ENCODE results near the gene NOXO1. TPM values are rescaled to one million over a fixed set of nuclear protein-coding genes. Genes with fewer than 3 reads are reported as not detected.

NOXO1 gene
- polyA plus RNA-seq, 1 donor (not counting 4 experiments of a cell fraction or from before 2014, with no cell fraction given): 0.38 TPM

DNA sequence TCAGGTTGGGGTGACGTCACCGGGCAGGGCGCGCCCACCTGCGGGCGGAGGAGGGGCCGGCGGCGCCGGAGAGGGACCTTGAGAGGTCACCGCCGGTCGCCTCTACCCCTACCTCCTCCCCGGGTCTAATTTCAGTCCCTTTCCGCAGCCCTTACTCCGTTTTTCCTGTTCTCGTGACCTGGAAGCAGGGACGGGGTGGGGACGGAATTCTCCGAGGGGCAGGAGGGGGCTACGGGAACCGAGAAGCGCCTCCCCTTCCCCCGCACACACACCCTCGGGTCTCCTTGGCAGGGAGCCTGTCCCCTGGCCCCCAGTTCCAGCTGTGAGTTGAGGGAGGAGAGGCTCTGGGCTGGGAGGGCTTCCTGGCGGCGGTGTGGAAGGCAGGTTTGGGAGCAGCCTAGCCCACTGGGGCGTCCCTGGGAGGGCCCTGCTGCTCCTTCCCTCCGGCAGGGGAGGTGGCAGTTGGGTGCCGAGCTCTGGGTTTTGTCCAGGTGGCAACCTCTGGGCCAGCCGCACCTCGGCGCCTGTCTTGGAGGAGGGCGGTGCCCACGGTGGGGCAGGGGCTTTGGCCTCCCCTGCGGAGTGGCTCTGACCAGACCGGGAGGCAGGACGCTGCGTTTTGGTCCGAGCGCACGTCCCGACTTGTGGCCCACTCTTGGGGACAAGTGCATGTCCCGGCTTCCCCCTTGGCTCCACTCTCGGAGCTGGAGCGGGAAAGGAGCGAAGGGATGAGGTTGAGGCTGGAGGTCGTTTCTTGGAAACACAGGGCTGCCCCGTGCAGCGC, 9.3 kb upstream of the NOXO1 start:
- Histone ChIP-seq H3K9me1 (ENCODE audit: control insufficient read depth, extremely low read depth, insufficient read depth, low read length) (no peaks in the 10 kb centered on the region), H3K79me2 (ENCODE audit: control insufficient read depth, insufficient read depth, low read length) (no peaks in the 10 kb centered on the region), H4K20me1 (ENCODE audit: control insufficient read depth, extremely low read depth, insufficient read depth, low read length) (no peaks in the 10 kb centered on the region), H3K27me3 (ENCODE audit: control insufficient read depth, extremely low read depth, insufficient read depth, low read length) (peaks cover 30% of the 10 kb centered on the region), H3K4me2 (ENCODE audit: control insufficient read depth, extremely low read depth, insufficient read depth, low read depth, low read length) (peak overlapping the region; percentile 66), H3K9me3 (ENCODE audit: control insufficient read depth, low read depth, low read length) (no peaks in the 10 kb centered on the region), H3K4me1 (ENCODE audit: control insufficient read depth, extremely low read depth, insufficient read depth, low read length) (peaks cover 28% of the 10 kb centered on the region), H3K36me3 (ENCODE audit: control insufficient read depth in 2 of 2, extremely low read depth in 1 of 2, insufficient read depth in 2 of 2, low read length in 2 of 2) (peaks cover 7 to 11% of the 10 kb centered on the region in 2 experiments), H3K4me3 (ENCODE audit: control insufficient read depth in 2 of 3, extremely low read depth in 1 of 3, insufficient read depth in 2 of 3, low read depth in 1 of 3, low read length in 3 of 3) (peak overlapping the region in 2 of 3 experiments; percentile 20 to 53), H3K27ac (ENCODE audit: control insufficient read depth, insufficient read depth, low read length) (no peak overlapping the region), H3K9ac (ENCODE audit: control insufficient read depth, extremely low read depth, insufficient read depth, low read length) (peak overlapping the region; percentile 28), H2AFZ (ENCODE audit: control insufficient read depth, low read length) (no peak overlapping the region)
- peak; percentile 93 for TF ChIP-seq EZH2 (IDR thresholded peaks at IDR 0.05; ENCODE audit: low read length)
- TF ChIP-seq, protein P1, sequence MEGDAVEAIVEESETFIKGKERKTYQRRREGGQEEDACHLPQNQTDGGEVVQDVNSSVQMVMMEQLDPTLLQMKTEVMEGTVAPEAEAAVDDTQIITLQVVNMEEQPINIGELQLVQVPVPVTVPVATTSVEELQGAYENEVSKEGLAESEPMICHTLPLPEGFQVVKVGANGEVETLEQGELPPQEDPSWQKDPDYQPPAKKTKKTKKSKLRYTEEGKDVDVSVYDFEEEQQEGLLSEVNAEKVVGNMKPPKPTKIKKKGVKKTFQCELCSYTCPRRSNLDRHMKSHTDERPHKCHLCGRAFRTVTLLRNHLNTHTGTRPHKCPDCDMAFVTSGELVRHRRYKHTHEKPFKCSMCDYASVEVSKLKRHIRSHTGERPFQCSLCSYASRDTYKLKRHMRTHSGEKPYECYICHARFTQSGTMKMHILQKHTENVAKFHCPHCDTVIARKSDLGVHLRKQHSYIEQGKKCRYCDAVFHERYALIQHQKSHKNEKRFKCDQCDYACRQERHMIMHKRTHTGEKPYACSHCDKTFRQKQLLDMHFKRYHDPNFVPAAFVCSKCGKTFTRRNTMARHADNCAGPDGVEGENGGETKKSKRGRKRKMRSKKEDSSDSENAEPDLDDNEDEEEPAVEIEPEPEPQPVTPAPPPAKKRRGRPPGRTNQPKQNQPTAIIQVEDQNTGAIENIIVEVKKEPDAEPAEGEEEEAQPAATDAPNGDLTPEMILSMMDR (optimal IDR thresholded peaks at IDR 0.05 in 1 of 3, IDR thresholded peaks at IDR 0.05 in 1 of 3, conservative IDR thresholded peaks at IDR 0.05 in 1 of 3; ENCODE audit: extremely low read depth in 1 of 3, insufficient read depth in 2 of 3, low read length in 3 of 3): no peak
- FAIRE-seq (no peak), DNase-seq (ENCODE audit: low read depth, low spot score) (no peak)
- dilution Hi-C loops (cut with MboI; ENCODE audit: extremely low pct_ligation_motif_present, low sequenced_read_pairs): no loop called here

GRCh38 chr16:1990101-1990350, 8.8 kb upstream of the NOXO1 start:
- dilution Hi-C loops (cut with MboI; ENCODE audit: extremely low pct_ligation_motif_present, low sequenced_read_pairs): no loop called here
- Histone ChIP-seq H3K27ac (ENCODE audit: control insufficient read depth, insufficient read depth, low read length) (no peak overlapping the region), H3K79me2 (ENCODE audit: control insufficient read depth, insufficient read depth, low read length) (no peaks in the 10 kb centered on the region), H3K4me2 (ENCODE audit: control insufficient read depth, extremely low read depth, insufficient read depth, low read depth, low read length) (no peak overlapping the region), H3K9me3 (ENCODE audit: control insufficient read depth, low read depth, low read length) (no peaks in the 10 kb centered on the region), H4K20me1 (ENCODE audit: control insufficient read depth, extremely low read depth, insufficient read depth, low read length) (no peaks in the 10 kb centered on the region), H3K4me3 (ENCODE audit: control insufficient read depth in 2 of 3, extremely low read depth in 1 of 3, insufficient read depth in 2 of 3, low read depth in 1 of 3, low read length in 3 of 3) (peak overlapping the region in 1 of 3 experiments; percentile 53), H3K9me1 (ENCODE audit: control insufficient read depth, extremely low read depth, insufficient read depth, low read length) (peaks cover under 1% of the 10 kb centered on the region), H3K36me3 (ENCODE audit: control insufficient read depth in 2 of 2, extremely low read depth in 1 of 2, insufficient read depth in 2 of 2, low read length in 2 of 2) (peaks cover 7 to 14% of the 10 kb centered on the region in 2 experiments), H2AFZ (ENCODE audit: control insufficient read depth, low read length) (no peak overlapping the region), H3K4me1 (ENCODE audit: control insufficient read depth, extremely low read depth, insufficient read depth, low read length) (peaks cover 33% of the 10 kb centered on the region), H3K27me3 (ENCODE audit: control insufficient read depth, extremely low read depth, insufficient read depth, low read length) (peaks cover 30% of the 10 kb centered on the region), H3K9ac (ENCODE audit: control insufficient read depth, extremely low read depth, insufficient read depth, low read length) (no peak overlapping the region)
- FAIRE-seq: no peak
- DNase-seq (ENCODE audit: low read depth, low spot score): no peak
- TF ChIP-seq, protein P1 (optimal IDR thresholded peaks at IDR 0.05 in 1 of 3, IDR thresholded peaks at IDR 0.05 in 1 of 3, conservative IDR thresholded peaks at IDR 0.05 in 1 of 3; ENCODE audit: extremely low read depth in 1 of 3, insufficient read depth in 2 of 3, low read length in 3 of 3): no peak
- TF ChIP-seq EZH2 (IDR thresholded peaks at IDR 0.05; ENCODE audit: low read length): no peak

Measured in keratinocyte (primary cell).